Measurements from ENCODE around the gene MAP3K10. TPM values are rescaled to one million over a fixed set of nuclear protein-coding genes. Genes with fewer than 3 reads are reported as not detected.

The MAP3K10 gene
- total and polyA plus RNA-seq, 2 of the 4 experiments (the other 2 are of a cell fraction) = 1.8 to 5.5 TPM

- dilution Hi-C loops (cut with HindIII; ENCODE audit: low sequenced_read_pairs, unreplicated experiment) = no loop called here
These were observed 25.0 kb downstream of the MAP3K10 start for GRCh38 chr19:40216013-40216776.

More at GRCh38 chr19:40216013-40216776, 25.0 kb downstream of the MAP3K10 start:
- Histone ChIP-seq H2AK5ac (ENCODE audit: low read depth, low read length) (no peak overlapping the region), H4K8ac (ENCODE audit: low read depth in 2 of 2, low read length in 2 of 2) (no peak overlapping the region), H3K14ac (replicated peaks; ENCODE audit: low read depth, low read length) (no peak overlapping the region), H3K4me1 (ENCODE audit: control insufficient read depth, insufficient read depth, low read length) (no peaks in the 10 kb centered on the region), H3K4me3 (ENCODE audit: insufficient read depth, low read depth, low read length) (no peak overlapping the region), H3K27me3 (ENCODE audit: control insufficient read depth, insufficient read depth, low read length) (peaks cover 15% of the 10 kb centered on the region), H3K9ac (ENCODE audit: low read depth, low read length) (no peak overlapping the region), H2BK5ac (ENCODE audit: low read depth, low read length, poor library complexity, severe bottlenecking) (no peak overlapping the region), H4K20me1 (ENCODE audit: insufficient read depth, low read length) (no peaks in the 10 kb centered on the region), H3K36me3 (ENCODE audit: control insufficient read depth, insufficient read depth, low read length) (peaks cover 13% of the 10 kb centered on the region; the same call in 1 of the 2 replicates), H2BK15ac (ENCODE audit: low read depth, low read length) (no peak overlapping the region), H3K79me1 (ENCODE audit: low read depth in 1 of 2, low read length in 2 of 2) (no peaks in the 10 kb centered on the region), H4K91ac (ENCODE audit: insufficient read depth, low read depth, low read length) (no peak overlapping the region), H3K27ac (ENCODE audit: insufficient read depth, low read length) (no peak overlapping the region), H2AFZ (replicated peaks; ENCODE audit: low read length, poor library complexity) (peak overlapping the region; percentile 32), H3K9me1 (ENCODE audit: insufficient read depth, low read length) (peaks cover 11% of the 10 kb centered on the region), H3K18ac (ENCODE audit: low read depth, low read length) (no peak overlapping the region), H3K9me3 (ENCODE audit: control insufficient read depth, insufficient read depth, low read length) (no peaks in the 10 kb centered on the region), H4K5ac (ENCODE audit: low read depth, low read length) (no peak overlapping the region), H3K56ac (ENCODE audit: extremely low read depth, insufficient read depth, low read length) (no peak overlapping the region), H2BK20ac (ENCODE audit: low read depth, low read length) (no peak overlapping the region), H3K4me2 (ENCODE audit: low read depth, low read length) (no peak overlapping the region), H3K4ac (ENCODE audit: low read depth, low read length) (no peak overlapping the region), H3K23ac (ENCODE audit: low read depth, low read length) (no peak overlapping the region; the same call in 1 of the 2 replicates), H2BK120ac (ENCODE audit: low read depth, low read length) (no peak overlapping the region), H2AK9ac (replicated peaks; ENCODE audit: low read depth, low read length, poor library complexity) (no peak overlapping the region)
- 32% methylated on average over 5 of the region's 23 CpGs; no CpG with 5 or more reads in 1 of the 2 experiments for WGBS, 2 experiments (ENCODE audit: extremely low coverage in 2 of 2, insufficient read length in 1 of 2)
- no peak for TF ChIP-seq POLR2A (IDR thresholded peaks at IDR 0.05; ENCODE audit: low read depth, low read length)
- TF ChIP-seq NFE2L2 (IDR thresholded peaks at IDR 0.05; ENCODE audit: low read depth, low read length) = no peak
- TF ChIP-seq CHD1 (IDR thresholded peaks at IDR 0.05; ENCODE audit: low read depth, low read length) = no peak
- no peak for TF ChIP-seq MXI1 (IDR thresholded peaks at IDR 0.05; ENCODE audit: borderline replicate concordance, low read depth, low read length)
- TF ChIP-seq MAFK (IDR thresholded peaks at IDR 0.05; ENCODE audit: low read depth, low read length) = no peak
- no peak for TF ChIP-seq ELK1 (IDR thresholded peaks at IDR 0.05; ENCODE audit: borderline replicate concordance, low read depth, low read length)
- no peak for TF ChIP-seq SMC3 (IDR thresholded peaks at IDR 0.05; ENCODE audit: low read depth, low read length)
- no peak for TF ChIP-seq CEBPB (IDR thresholded peaks at IDR 0.05; ENCODE audit: low read depth, low read length)
- no peak for TF ChIP-seq RCOR1 (IDR thresholded peaks at IDR 0.05; ENCODE audit: insufficient replicate concordance, low read length)
- CTCF ChIA-PET = no interaction called here
- no peak for DNase-seq
- BruUV-seq (replicated peaks) = no TSS peak
- in situ Hi-C loops (cut with MboI; ENCODE audit: low sequenced_read_pairs) = no loop called here
- ATAC-seq (ENCODE audit: low read depth) = no peak
- POLR2A ChIA-PET (ENCODE audit: unreplicated experiment) = no interaction called here
- intact Hi-C loops (cut with micrococcal nuclease) = no loop called here
